Stimulated activated CD4-positive, alpha-beta T cell treated with anti-CD3 and anti-CD28 coated beads, Interleukin-1b, Interleukin-23, amount 100 ng/mL, for 4 hours (primary cell): ENCODE data around the gene EHD3.

ENCODE experiments used
- DNase-seq, 2 donors: peaks; one replicate each; pipeline ENCODE4 v3.0.0-alpha.2; 2020; ENCODE audit warnings: low read depth in 2 of 2

EHD3 gene

GRCh38 chr2:31235504-31235902 lies 1.6 kb downstream of the EHD3 start:
- DNase-seq, result no peak

- DNase-seq, result no peak
Observed at GRCh38 chr2:31236433-31237205, 2.7 kb downstream of the EHD3 start.

DNA sequence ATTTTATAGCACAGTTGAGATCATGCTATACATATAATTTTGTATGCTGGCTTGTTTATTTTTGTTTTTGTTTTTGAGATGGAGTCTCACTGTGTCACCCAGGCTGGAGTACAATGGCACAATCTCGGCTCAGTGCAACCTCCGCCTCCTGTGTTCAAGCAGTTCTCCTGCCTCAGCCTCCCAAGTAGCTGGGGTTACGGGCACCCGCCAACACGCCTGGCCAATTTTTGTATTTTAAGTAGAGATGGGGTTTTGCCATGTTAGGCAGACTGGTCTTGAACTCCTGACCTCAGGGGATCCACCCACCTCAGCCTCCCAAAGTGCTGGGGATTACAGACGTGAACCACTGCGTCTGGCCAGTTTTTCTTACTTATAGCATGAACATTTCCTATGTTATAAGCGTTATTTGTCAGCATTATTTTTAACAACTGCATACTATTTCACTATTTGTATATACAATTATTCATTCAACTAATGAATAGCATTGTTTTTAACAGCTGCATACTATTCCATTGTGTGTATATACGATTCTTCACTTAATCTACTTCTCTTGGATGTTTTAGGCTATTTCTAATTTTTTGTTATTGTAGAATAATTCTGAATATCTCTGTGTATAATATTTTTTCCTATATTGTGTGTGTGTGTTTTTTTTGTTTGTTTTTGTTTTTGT lies 3.5 kb downstream of the EHD3 start:
- no peak for DNase-seq

GRCh38 chr2:31238126-31238905 lies 4.4 kb downstream of the EHD3 start:
- no peak for DNase-seq

DNA sequence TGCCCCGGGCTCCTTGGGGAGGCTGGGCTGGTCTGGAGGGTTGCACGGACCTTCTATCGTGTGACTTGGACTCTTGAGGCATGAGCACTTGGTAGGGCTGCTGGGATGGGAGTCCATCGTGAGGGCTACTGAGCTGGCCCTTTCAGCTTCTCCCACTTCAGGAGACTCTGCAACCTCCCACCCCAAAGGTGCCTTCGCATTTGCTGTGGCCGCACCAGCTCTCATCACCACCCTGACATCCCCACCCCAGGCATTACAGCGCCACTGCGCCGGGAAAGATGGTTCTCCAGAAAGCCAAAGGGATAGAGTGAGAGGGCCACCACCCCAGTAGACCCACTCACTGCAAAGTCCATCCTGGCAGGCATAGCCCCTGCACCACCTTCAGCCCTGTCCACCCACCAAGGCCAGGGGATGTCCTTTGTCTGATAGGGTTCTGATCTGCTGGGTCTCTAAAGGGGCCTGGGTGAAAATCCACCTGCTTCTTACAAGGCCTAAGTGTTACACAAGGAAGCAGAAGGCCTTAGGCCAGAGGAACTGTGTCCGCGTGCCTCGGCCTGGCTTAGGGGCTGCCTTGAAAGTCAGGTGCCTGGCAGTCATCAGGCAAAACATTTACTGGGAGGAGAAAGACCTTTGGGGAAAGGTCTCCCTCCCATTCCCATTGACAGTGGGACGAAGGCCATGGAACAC lies 5.1 kb downstream of the EHD3 start:
- no peak for DNase-seq

GRCh38 chr2:31239593-31240177 lies 5.7 kb downstream of the EHD3 start:
- DNase-seq, result no peak

DNA sequence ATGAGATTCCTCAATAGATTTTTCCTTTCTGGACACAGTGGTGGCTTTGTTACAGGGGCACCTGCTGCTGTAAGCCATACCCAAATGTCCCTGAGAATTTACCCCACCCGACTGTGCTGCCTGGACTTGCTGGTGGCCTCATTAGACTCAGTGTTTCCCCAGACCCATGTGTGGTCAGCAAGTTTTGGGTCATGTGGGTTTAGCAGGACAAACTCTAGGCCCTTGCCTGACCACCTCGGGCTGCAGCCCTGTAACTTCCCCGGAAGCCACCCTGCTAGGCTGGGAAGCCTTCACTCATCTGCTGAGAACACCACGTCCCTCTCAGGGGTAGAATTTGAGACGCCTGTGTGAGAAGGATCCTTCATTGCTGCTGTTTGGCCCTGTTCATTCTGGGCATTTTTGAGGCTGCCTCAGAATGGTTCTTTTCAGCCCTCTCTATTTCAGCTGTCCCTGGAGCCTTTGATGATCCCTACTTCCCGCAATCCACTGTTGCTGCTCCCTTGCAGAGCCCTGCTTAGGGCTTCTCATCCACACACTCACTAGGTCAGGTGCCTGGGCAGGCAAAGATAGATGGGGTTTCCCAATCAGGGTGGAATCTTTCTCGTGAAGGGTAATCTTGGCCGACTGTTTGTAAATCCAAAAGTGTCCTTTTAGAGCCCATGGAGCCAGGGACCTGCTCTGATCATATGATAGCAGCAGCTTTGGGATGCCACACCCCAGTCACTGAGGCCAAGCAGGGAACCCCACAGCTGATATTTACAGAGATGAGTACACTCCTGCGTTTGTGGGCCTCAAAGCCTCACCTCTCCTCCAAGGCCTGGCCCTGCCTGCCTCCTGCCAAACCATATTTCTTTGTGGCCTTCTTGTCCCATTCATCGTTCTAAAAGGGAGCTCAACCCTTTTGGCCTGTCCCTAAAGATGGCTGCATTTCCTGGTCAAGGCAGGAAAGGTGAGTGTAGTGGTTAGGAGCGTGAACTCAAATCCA lies 6.7 kb downstream of the EHD3 start:
- no peak for DNase-seq

GRCh38 chr2:31241625-31242270 lies 7.8 kb downstream of the EHD3 start:
- no peak for DNase-seq

DNA sequence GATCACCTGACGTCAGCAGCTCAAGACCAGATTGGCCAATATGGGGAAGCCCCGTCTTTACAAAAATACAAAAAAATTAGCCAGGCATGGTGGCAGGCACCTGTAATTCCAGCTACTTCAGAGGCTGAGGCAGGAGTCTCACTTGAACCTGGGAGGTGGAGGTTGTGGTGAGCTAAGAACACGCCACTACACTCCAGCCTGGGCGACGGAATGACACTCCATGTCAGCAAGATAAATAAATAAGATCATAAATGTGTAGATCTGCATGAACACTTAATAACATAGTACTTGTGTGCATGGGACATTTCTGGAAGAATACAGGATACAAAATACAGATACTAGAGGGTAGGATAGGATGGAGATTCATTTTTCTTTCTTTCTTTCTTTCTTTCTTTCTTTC lies 9.1 kb downstream of the EHD3 start:
- no peak for DNase-seq

DNA sequence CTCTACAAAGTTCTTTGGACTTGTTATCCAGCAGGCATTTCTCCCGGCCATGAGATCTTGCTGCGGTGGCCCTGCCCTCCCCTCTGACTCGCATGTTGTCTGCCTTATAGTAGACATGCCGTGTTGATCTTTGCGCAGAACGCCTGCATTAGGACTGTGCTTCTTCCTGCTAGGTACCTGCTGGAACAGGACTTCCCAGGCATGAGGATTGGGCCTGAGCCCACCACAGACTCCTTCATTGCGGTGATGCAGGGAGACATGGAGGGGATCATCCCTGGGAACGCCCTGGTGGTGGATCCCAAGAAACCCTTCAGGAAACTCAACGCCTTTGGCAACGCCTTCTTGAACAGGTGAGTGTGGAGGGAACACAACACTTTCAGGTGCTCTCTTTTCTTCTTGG lies 10.1 kb downstream of the EHD3 start:
- DNase-seq, result no peak

- no peak for DNase-seq
Observed at GRCh38 chr2:31246184-31246852, 12.4 kb downstream of the EHD3 start.

GRCh38 chr2:31247711-31248110 lies 13.8 kb downstream of the EHD3 start:
- DNase-seq, result no peak

GRCh38 chr2:31248139-31248538 lies 14.2 kb downstream of the EHD3 start:
- DNase-seq, result no peak

DNA sequence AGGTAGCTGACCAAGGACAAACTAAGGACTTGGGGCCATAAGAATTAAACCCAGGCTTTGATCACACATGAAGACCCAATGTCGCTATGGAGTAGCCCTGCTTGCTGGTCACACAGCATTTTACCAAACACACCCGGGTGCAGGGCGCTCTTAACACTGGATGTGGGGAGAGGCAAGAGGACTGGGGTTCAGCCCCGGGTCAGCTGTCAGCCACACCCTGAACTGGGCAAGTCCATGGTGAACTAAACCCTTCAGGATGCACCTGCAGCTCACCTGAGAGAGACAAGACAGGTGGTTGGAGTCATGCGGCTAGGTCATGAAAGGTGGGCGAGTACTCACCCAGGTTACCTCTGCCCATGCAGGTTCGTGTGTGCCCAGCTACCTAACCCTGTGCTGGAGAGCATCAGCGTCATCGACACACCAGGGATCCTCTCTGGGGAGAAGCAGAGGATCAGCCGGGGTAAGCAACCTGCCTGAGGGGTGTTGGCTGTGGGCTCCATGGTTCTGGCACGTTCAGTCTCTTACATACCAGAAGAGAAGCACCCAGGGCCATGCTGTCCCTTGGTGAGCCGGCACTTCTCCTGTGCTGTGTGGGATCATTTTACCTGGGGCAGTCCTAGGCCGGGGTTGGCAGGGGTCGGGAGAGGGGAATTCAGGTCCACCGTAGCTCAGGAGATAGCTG lies 15.2 kb downstream of the EHD3 start:
- DNase-seq, result no peak

GRCh38 chr2:31251018-31251417 lies 17.1 kb downstream of the EHD3 start:
- no peak for DNase-seq

DNA sequence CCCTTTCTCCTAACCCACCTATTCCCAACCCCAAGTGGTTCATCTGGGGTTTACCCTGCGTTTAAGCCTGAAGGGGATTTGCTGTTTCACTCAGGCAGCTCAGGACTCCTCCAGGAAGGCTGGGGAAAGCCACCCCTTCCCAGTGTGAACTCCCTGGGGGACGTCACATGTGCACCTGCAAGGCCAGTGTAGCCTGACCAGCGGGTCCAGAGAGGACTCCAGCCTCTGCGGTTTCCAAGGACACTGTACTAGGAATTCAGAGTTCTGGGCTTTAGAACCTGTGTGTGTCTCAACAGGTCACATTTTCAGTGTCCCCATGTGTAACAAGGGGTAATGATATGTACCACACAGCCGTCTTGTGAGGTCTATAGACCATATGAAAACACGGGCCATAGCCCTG lies 17.9 kb downstream of the EHD3 start:
- DNase-seq, result no peak

DNA sequence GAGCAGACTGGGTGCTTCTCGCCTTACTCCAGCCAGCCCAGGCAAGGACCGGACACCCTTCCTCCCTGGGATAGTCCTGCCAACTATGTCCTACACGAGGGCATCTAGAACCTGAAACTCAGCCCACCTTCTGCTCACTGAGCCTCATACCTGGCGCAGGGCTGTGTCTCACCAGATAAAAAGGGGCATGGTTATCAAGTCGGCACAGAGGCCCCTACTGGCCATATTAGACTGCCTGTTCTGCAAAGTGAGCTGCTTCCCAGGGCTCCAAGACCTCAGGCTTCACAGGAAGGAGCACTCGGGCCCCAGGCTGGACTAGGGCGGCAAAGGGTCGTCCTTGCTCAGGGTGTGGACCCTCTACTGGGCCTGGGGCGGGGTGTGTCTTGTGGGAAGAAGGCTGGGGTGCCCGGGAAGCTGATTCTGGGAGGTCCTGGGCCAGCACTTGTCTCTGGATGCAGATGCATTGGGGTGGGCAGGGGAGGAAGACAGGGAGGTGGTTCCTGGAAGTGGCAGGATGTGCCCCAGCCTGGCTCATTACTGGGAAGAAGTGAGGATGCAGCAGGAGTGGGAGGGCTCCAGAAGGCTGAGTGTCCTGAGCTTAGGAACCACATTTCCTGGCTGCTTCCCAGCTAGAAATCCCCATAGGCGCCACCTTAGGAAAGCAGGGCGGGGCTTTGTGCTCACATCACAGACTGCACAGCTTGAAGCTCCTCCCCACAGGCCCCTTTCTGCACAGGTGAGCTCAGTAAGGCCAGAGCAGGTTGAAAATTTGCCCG lies 19.6 kb downstream of the EHD3 start:
- no peak for DNase-seq
